GM19193 (cell line): ENCODE measurements around the gene RRAS.

ENCODE experiments used
- POLR2A ChIP-seq: IDR thresholded peaks from 4 replicates; pipeline ENCODE4 v1.6.1; 2011; ENCODE audit not compliant: insufficient read depth, insufficient read length; ENCODE audit errors: extremely low read depth

RRAS gene

GRCh38 chr19:49632576-49632975 lies 7.4 kb downstream of the RRAS start:
- TF ChIP-seq POLR2A = no peak

- no peak for TF ChIP-seq POLR2A
Measured at GRCh38 chr19:49631610-49632192, 8.2 kb downstream of the RRAS start.

- no peak for TF ChIP-seq POLR2A
Measured at GRCh38 chr19:49631014-49631588, 8.8 kb downstream of the RRAS start.

GRCh38 chr19:49629659-49630058 lies 10.3 kb downstream of the RRAS start:
- no peak for TF ChIP-seq POLR2A

- TF ChIP-seq POLR2A = no peak
Measured at GRCh38 chr19:49626226-49626625, 13.7 kb downstream of the RRAS start.

- no peak for TF ChIP-seq POLR2A
Measured at GRCh38 chr19:49624967-49625910, 14.7 kb downstream of the RRAS start.

GRCh38 chr19:49616945-49617344 lies 23.0 kb downstream of the RRAS start:
- no peak for TF ChIP-seq POLR2A

- no peak for TF ChIP-seq POLR2A
Measured at GRCh38 chr19:49616532-49616931, 23.4 kb downstream of the RRAS start.

GRCh38 chr19:49615861-49616260 lies 24.1 kb downstream of the RRAS start:
- no peak for TF ChIP-seq POLR2A

GRCh38 chr19:49614096-49614833 lies 25.7 kb downstream of the RRAS start:
- no peak for TF ChIP-seq POLR2A

- TF ChIP-seq POLR2A = no peak
Measured at GRCh38 chr19:49613374-49613773, 26.6 kb downstream of the RRAS start.

- no peak for TF ChIP-seq POLR2A
Measured at GRCh38 chr19:49609499-49610092, 30.3 kb downstream of the RRAS start.

GRCh38 chr19:49605605-49606004 lies 34.3 kb downstream of the RRAS start:
- no peak for TF ChIP-seq POLR2A

- no peak for TF ChIP-seq POLR2A
Measured at GRCh38 chr19:49602806-49603205, 37.1 kb downstream of the RRAS start.
